ENCODE results near the gene ERGIC2. TPM values are rescaled to one million over a fixed set of nuclear protein-coding genes. Genes with fewer than 3 reads are reported as not detected.

ERGIC2 gene
- total RNA-seq, 1 donor from 2014 or later: 74.4 TPM

DNA sequence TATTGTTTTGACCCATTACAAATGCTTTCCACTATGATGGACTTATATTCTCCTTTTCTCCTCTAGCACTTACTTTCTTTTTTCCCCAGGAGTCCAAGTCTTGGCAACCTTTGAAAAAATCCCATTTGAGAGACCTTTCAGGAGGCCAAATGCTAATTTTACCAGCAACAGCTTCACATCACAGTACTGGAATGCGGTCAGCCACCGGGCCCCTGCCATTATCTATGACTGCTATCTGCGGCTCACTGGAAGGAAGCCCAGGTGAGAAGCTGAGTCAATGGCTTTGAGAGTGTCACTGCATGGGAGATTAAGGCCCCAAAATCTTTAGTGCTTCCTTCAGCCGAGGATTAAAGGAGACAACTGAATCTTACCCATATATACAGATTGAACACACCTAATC, 64.2 kb downstream of the ERGIC2 start:
- no peak overlapping the region for H3K4me3 Mint-ChIP-seq (ENCODE audit: unreplicated experiment)
- H3K9me3 Mint-ChIP-seq (ENCODE audit: low read depth): no peaks in the 10 kb centered on the region
- no peaks in the 10 kb centered on the region for H3K27me3 Mint-ChIP-seq (ENCODE audit: low read depth)
- DNase-seq (ENCODE audit: low spot score): no peak
- peaks cover 3% of the 10 kb centered on the region for H3K36me3 Mint-ChIP-seq (ENCODE audit: low read depth)
- H3K27ac Mint-ChIP-seq (ENCODE audit: unreplicated experiment): no peak overlapping the region
- TF ChIP-seq, protein P1, sequence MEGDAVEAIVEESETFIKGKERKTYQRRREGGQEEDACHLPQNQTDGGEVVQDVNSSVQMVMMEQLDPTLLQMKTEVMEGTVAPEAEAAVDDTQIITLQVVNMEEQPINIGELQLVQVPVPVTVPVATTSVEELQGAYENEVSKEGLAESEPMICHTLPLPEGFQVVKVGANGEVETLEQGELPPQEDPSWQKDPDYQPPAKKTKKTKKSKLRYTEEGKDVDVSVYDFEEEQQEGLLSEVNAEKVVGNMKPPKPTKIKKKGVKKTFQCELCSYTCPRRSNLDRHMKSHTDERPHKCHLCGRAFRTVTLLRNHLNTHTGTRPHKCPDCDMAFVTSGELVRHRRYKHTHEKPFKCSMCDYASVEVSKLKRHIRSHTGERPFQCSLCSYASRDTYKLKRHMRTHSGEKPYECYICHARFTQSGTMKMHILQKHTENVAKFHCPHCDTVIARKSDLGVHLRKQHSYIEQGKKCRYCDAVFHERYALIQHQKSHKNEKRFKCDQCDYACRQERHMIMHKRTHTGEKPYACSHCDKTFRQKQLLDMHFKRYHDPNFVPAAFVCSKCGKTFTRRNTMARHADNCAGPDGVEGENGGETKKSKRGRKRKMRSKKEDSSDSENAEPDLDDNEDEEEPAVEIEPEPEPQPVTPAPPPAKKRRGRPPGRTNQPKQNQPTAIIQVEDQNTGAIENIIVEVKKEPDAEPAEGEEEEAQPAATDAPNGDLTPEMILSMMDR (IDR thresholded peaks at IDR 0.05): no peak
- H3K4me1 Mint-ChIP-seq (ENCODE audit: low read depth): peaks cover 12% of the 10 kb centered on the region

- Mint-ChIP-seq H3K4me3 (ENCODE audit: unreplicated experiment) (no peak overlapping the region), H3K9me3 (ENCODE audit: low read depth) (no peaks in the 10 kb centered on the region), H3K36me3 (ENCODE audit: low read depth) (peaks cover 2% of the 10 kb centered on the region), H3K27ac (ENCODE audit: unreplicated experiment) (no peak overlapping the region), H3K4me1 (ENCODE audit: low read depth) (peaks cover 12% of the 10 kb centered on the region), H3K27me3 (ENCODE audit: low read depth) (no peaks in the 10 kb centered on the region)
- TF ChIP-seq, protein P1 (IDR thresholded peaks at IDR 0.05): no peak
- no peak for DNase-seq (ENCODE audit: low spot score)
Observed at GRCh38 chr12:29314416-29314815, 66.6 kb downstream of the ERGIC2 start.

DNA sequence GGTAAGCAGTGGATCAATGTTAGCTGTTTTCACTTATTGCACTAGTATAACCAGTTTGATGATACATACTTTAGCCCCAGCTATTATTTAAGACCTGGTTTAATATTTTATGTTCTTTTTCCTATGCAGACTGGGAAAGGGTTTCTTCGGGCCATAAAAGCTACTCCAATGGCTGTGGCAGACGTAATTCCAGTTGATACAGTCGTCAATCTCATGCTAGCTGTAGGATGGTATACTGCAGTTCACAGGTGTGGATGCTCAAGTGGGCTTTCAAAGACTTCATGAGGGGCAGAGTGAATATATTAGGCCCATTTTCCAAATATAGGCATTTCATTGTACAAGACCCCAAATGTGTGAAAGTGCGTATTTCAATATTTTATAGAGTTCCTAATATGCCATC, 70.1 kb downstream of the ERGIC2 start:
- Mint-ChIP-seq H3K4me3 (ENCODE audit: unreplicated experiment) (no peak overlapping the region), H3K27ac (ENCODE audit: unreplicated experiment) (no peak overlapping the region), H3K4me1 (ENCODE audit: low read depth) (no peaks in the 10 kb centered on the region), H3K36me3 (ENCODE audit: low read depth) (peaks cover 2% of the 10 kb centered on the region), H3K9me3 (ENCODE audit: low read depth) (no peaks in the 10 kb centered on the region), H3K27me3 (ENCODE audit: low read depth) (no peaks in the 10 kb centered on the region)
- TF ChIP-seq, protein P1 (IDR thresholded peaks at IDR 0.05): no peak
- DNase-seq (ENCODE audit: low spot score): no peak

GRCh38 chr12:29309320-29309902, 71.6 kb downstream of the ERGIC2 start:
- H3K27ac Mint-ChIP-seq (ENCODE audit: unreplicated experiment): no peak overlapping the region
- H3K4me3 Mint-ChIP-seq (ENCODE audit: unreplicated experiment): no peak overlapping the region
- no peaks in the 10 kb centered on the region for H3K9me3 Mint-ChIP-seq (ENCODE audit: low read depth)
- H3K4me1 Mint-ChIP-seq (ENCODE audit: low read depth): no peaks in the 10 kb centered on the region
- TF ChIP-seq, protein P1 (IDR thresholded peaks at IDR 0.05): peak; percentile 83
- no peak for DNase-seq (ENCODE audit: low spot score)
- H3K36me3 Mint-ChIP-seq (ENCODE audit: low read depth): peaks cover 2% of the 10 kb centered on the region
- no peaks in the 10 kb centered on the region for H3K27me3 Mint-ChIP-seq (ENCODE audit: low read depth)

GRCh38 chr12:29306682-29307081, 74.3 kb downstream of the ERGIC2 start:
- Mint-ChIP-seq H3K36me3 (ENCODE audit: low read depth) (no peaks in the 10 kb centered on the region), H3K4me1 (ENCODE audit: low read depth) (no peaks in the 10 kb centered on the region)

More at GRCh38 chr12:29306682-29307081, 74.3 kb downstream of the ERGIC2 start:
- TF ChIP-seq, protein P1 (IDR thresholded peaks at IDR 0.05): no peak
- Mint-ChIP-seq H3K27me3 (ENCODE audit: low read depth) (no peaks in the 10 kb centered on the region), H3K4me3 (ENCODE audit: unreplicated experiment) (no peak overlapping the region), H3K9me3 (ENCODE audit: low read depth) (no peaks in the 10 kb centered on the region), H3K27ac (ENCODE audit: unreplicated experiment) (no peak overlapping the region)
- DNase-seq (ENCODE audit: low spot score): no peak
